GM18502 (cell line): ENCODE results near the gene SPEN.

Source experiments
- ATAC-seq: cut with Tn5 transposase; IDR thresholded peaks from one replicate; pipeline ENCODE4 v1.9.1; 2021; ENCODE audit warnings: mild to moderate bottlenecking; ENCODE audit not compliant: unreplicated experiment, poor library complexity

The SPEN gene

DNA sequence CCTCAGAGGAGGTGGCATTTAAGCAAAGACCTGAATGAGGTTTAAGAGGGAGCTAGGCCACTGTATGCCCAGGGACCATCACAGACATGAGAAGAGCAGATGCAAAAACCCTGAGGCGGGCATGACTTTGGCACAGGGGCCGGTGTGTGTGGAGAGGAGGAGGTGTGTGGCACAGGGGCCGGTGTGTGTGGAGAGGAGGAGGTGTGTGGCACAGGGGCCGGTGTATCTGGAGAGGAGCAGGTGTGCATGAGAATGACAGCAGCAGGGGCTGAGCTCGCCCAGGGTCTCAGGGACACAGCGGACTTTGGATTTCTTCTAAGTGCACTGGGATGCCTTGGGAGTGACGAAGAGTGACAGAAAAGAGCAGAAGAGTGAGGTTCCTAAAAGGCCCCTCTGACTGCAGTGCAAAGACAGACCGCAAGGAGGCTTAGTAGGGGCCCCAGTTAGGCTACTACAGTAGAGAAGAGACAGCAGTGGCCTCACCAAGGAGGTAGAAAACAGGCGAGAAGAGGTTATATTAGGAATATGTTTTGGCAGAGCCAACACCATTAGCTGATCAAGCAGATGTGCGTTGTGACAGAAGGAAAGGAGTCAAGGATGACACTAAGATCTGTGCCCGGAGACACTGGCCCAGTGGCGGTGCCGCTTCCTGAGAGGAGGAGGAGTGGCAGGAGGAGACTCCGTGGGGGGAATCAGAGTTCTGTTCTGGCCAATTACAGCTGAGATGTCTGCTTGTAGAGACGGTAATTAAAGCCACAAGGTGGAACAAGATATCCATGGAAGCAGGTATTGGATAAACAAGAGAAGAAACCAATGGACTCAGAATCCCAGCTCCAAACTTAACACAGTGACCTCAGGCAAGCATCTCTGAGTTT lies 110.0 kb downstream of the SPEN start:
- no peak for ATAC-seq

DNA sequence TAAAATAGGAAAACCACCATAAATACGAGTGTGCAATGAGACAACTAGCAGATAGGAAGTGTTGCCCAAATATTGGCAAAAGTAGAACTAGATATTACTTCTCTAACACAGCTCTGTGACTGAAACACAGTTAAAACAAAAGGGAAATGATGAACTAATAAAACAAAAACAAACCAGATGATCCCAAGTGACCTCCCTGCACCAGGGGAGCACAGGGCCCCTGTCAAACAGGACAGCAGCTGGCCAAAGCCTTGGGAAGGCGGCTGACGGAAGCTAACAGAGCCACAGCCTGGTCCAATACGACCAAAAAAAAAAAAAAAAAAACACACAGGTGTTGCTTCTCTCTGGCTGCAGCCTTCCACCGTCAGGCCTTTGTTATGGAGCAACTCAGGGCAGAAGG lies 110.6 kb downstream of the SPEN start:
- ATAC-seq = no peak

GRCh38 chr1:15958793-15959192 lies 111.3 kb downstream of the SPEN start:
- no peak for ATAC-seq

DNA sequence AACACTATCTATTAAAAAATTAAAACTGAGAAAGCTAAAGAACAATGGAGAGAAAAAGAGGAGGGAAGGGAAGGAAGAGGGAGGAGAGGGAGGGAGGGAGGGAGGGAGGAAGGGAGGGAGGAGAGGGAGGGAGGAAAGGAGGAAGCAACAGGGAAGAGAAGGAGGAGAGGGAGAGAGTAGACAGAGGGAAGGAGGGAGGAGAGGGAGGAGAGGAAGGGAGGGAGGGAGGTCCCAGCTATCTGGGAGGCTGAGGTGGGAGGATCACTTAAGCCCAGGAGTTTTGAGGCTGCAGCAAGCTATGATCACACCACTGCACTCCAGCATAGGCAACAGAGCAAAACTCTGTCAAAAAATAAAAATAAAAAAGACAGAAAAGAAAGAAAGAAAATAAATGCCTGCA lies 111.9 kb downstream of the SPEN start:
- ATAC-seq = no peak

DNA sequence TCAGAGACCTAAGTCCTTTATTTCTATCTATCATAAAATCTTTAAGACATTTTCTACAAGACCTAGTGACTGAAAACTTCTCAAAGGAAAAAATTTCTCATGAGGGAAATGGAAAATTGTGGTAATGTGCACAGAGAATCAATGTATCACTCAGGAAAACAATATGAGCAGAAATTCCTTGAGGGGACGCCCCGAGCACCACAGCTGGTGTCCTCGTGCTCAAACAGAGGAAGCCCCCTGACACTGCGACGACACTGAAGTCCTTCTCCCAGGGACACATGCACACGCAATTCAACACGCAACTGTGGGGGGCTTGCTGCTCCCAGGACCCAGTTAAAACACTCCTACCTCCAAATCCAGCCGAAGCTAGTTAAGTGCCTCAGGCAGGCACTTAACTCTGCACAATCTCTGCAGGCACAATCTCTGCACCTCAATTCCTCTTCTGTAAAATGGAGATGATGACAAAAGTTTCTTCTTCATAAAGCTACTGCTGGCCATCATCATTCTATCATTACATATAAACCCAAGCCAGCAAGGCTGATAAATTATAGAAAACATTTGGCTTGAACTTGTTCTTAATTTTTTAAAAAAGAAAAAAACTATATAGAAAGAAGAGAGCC lies 112.4 kb downstream of the SPEN start:
- no peak for ATAC-seq

- ATAC-seq = no peak
These were observed 113.3 kb downstream of the SPEN start for GRCh38 chr1:15960808-15961207.

- ATAC-seq = no peak
These were observed 114.0 kb downstream of the SPEN start for GRCh38 chr1:15961492-15961891.

DNA sequence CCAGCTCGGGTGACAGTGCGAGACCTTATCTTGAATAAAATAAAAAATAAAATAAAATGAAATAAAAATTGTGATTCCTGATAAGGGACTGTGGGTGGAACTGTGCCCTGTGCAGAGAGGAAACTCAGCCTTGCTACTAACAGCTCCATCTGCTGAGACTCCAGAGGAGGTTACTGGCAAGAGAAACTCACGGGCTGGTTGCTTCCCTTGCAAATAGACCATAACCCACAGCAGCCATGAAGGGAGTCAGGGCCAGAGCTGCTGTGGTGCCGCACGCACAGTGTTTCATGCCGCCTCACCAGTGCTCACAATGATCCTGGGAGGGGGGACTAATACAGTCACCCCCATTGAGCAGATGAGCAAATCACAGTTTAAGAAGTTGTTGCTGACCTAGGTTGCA lies 114.7 kb downstream of the SPEN start:
- no peak for ATAC-seq

DNA sequence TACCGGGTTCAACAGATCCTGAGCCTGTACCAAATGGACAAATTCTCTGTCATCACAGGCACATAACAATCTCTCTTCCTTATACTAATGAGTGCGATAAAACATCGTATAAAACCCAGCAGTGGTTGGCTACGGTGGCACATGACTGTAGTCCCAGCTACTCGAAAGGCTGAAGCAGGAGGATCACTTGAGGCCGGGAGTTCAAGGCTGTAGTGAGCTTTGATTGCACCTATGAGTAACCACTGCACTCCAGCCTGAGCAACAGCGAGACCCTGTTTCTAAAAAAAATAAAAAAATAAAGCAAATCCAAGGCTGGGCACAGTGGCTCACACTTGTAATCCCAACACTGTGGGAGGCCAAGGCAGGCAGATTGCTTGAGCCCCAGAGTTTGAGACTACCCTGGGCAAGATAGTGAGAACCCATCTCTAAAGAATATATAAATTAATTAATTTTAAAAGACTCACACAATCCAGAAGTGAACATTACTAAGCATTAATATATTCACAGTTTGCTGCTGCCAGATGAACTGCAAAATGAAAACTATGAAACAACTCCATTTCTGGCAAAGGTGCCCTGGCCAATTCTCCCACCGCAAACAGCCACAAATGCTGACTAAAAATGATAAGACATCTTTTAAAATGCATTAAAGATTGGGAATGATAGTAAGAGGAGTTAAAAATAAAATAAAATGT lies 115.3 kb downstream of the SPEN start:
- ATAC-seq = no peak

DNA sequence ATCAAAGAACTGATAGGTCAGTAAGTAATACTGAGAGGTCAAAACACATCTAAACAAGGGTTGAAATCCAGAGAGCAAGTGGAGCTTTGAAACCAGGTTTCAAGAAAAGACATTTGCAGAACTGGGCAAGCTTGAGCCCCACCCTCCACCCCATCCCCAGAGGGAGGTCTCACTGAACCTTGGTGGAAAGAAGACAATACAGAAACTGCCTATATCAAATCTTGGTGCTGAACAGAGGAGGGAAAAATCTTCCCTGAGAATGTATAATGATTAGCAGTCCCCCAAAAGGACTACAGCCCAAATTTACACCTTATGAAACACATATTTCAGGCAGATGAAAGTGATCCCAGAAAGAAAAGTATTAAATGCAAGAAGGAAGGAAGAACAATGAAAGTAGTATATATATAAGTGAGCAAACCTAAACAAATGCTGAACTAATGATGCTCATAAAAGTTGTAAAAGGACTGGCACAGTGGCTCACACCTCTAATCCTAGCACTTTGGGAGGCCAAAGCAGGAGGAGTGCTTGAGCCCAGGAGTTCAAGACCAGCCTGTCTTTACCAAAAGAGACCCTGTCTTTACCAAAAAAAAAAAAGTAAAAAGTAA lies 116.0 kb downstream of the SPEN start:
- no peak for ATAC-seq

- no peak for ATAC-seq
These were observed 116.6 kb downstream of the SPEN start for GRCh38 chr1:15963968-15964648.

DNA sequence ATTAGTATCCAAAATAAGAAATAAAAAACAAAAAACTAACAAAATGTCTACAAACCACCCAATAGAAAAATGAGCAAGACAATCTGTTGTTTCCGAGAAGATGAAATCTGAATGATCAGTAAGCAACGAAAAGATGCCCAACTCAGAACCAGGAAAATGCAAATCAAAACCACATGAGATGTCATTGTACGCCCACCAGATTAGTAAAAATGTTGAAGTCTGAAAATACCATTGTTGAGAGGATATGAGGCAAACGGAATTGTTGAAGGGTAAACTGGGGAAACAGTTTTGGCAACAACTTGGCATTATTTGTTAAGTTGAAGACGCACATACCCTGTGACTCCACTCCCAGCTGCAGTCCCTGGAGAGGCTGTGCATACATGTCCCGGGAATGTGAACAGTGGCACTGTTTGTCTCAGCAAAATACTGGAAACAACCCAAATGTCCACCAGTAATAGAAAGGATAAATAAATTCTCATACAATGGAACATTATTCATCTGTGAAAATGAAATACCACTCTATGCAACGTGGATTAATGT lies 117.8 kb downstream of the SPEN start:
- no peak for ATAC-seq

DNA sequence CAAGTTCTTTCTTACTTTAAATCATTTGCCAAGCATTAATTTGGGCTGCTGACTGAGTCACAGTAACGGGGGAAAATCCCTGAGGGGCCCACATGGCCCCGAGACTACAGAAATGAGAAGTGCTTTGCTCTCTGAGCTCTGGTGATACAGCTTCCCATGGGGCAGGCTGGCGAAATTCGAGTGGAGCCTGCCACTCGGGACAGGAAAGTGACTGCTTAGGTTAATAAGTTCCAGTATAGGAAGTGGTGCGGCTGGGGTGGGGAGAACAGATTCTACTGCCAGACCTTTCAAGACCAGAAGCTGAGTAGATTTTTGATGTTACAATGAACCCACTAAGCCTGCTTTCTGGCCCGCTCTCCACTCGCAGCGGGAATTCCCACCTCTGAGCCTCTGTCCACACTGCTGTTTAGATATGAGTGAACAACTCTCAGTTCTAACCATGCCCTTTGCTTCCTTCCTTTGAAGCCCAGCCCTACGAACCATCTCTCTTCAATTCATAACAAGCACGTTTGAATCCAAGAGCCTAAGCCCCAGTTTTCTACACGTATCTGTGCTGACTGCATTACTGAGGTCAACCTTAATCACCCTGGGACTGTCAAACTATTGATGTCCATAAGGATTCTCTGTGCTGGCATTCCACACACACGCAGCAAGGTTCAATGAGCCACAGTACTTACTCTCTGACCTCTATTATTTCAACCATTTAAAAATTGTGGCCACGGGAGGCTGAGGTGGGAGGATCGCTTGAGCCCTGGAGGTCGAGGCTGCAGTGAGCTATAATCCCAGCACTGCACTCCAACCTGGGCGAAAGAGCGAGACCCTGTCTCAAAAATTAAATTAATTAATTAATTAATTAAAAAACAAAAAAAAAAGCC lies 118.8 kb downstream of the SPEN start:
- ATAC-seq = peak; percentile 73

- no peak for ATAC-seq
These were observed 119.4 kb downstream of the SPEN start for GRCh38 chr1:15966956-15967344.

DNA sequence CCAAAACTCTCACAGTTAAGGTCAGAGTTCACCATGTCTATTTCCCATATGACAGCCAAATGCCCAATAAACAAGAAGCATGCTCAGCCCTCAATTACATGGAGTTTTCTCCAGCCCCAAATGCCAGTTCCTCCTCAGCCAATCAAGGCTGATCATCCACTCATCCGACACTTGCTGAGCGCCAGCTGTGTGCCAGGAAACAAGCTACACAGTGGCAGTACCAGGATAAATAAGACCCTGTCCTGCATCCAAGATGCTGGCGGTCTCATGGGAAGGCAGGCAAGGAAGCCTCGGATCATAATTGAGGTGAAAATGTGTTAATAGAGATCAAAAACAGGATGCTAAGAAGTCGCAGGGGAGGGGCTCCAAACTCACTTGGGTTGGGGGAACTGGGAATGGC lies 120.7 kb downstream of the SPEN start:
- ATAC-seq = no peak

DNA sequence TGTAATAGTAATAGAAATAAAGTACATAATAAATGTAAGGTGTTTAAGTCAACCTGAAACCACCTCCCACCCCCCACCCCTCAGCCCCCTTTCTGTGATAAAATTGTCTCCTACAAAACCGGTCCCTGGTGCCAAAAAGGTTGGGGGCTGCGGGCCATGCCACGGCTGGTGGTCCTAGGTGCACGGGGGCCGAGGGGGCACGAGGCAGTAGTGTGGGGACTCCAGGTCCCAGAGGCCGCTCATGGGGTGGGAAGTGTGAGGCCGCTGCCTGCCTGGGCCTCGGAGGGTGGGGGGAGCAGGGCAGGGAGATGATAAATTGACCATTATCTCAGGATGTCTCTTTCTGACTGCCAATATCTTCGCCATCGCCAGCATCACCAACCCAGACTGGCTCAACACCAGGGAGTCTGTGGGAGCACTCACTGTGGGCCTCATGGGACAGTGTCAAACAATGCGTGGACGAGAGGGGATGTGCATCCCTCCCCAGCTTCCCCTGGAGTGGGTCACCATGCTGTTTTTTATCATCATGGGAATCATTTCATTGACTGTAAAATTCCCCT lies 121.9 kb downstream of the SPEN start:
- no peak for ATAC-seq

DNA sequence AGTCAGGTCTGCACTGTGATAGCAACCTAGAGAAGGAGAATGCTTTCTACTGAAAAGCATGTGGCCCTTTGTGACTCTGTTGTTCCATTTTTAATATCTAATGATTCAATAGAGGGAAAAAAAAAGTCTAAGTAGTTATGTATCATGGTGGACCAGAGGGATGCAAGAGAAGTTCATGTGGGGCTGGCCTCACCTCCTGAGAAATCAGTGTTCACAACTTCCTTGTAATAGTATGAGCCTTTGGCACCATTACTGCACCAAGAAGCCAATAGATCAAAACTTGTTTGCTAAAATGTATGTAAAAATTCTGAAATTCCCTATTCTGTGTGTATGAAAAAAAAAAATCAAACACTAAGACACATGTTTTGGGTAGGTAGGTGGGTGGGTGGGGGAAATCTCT lies 123.4 kb downstream of the SPEN start:
- ATAC-seq = no peak

- no peak for ATAC-seq
These were observed 124.9 kb downstream of the SPEN start for GRCh38 chr1:15972409-15972808.

GRCh38 chr1:15973772-15974171 lies 126.3 kb downstream of the SPEN start:
- no peak for ATAC-seq
